ENCODE measurements around the gene MPP7.
"Not testable (repeated sequence)": the region's sequence is repeated elsewhere in the genome, so short reads cannot be mapped to it uniquely, and the experiment has no call there.

GRCh38 chr10:28341679-28342078 lies 38.8 kb upstream of the MPP7 start:
- TF ChIP-seq CTCF, POLR2AphosphoS5 (IDR thresholded peaks at IDR 0.05): not testable (repeated sequence)

All from prostate gland (tissue), 2 donors.